NCI-H69 (cell line): ENCODE results near the gene ZNF341.
A peak's percentile ranks its signal among the peaks of the same experiment; 100 is the strongest.
"Not testable (repeated sequence)": the region's sequence is repeated elsewhere in the genome, so short reads cannot be mapped to it uniquely, and the experiment has no call there.

Experiments used
- DNase-seq: peaks from one replicate; lab custom pipeline; 2025; lab: John Stamatoyannopoulos, UW

The ZNF341 gene

GRCh38 chr20:33730946-33731692 is 677 bp upstream of the ZNF341 start:
- DNase-seq = no peak

- DNase-seq = no peak
These were observed 572 bp downstream of the ZNF341 start for GRCh38 chr20:33732166-33732970.

DNA sequence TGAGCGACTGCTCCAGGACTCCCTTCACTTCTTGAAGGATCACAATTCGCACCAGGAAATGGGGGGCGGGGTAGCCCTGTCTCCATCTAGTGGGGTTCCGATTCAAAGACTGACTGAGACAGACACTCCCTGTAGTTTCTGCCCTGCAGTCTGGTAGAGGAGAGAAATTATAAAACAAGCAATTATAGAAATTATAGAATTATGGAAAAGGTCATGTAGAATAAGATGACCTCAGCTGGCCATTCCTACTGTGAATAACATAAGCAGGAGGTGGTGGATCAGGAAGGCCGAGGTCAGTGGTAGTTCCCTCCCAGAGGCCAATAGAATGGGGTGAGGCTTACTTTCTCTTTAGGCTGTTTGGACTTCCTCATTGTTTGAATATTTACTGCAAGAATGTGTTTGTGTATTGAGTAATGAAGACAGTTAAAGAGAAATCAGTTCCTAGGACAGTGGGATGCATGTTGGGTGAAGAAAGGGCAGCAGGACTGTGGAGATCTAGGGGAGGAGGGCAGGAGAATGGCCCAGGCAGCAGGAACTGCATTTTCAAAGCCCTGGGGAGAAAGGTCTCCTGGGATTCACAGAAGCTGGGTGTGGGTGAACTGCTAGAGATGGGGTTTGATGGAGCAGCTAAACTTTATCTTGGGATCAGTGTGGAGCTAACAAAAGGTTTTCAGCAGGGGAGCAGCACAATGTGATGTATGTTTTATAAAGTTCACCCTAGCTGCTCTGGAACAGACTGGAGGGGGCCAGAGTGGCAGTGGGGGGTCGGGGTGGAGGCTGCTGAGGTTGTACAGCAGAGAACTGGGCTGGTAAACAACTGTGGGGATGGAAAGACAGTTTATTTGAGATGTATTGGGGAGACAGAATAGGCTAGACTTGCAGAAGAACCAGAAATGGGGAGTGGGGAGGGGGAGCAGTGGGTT is 2.1 kb downstream of the ZNF341 start:
- DNase-seq = peak; percentile 29

DNA sequence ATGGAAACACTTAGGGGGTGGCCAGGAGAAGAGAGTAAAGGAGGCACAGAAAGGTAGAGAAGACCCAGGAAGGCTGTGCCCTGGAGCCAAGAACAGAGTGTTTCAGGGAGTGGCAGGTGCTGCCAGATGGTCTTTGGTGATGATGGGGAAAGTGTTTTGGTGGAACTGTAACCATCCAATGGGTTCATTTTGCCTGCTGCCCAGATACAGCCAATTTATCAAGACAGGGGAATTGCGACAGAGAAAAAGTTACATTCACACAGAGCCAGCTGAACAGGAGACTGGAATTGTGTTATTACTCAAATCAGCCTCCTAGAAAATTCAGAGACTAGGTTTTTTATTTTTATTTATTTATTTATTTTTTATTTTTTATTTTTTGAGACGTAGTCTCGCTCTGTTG is 5.2 kb downstream of the ZNF341 start:
- DNase-seq = no peak

DNA sequence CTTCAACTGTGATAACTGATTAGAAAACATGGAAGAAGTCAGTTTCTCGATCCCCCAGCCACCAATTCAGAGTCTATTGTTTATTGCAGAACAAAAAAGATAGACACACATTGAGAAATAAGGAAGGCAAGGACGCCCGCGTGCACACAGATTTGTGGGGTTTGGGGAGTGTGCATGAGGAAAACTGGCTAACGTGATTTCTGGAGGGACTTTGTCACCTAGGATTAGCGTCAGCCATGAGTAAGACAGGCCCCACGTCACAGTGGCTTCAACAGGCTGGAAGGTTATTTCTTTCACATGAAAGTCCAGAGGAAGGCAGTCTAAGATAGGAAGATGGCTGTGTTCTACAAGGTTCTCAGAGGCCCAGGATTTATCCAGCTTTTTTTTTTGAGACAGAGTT is 7.7 kb downstream of the ZNF341 start:
- no peak for DNase-seq

DNA sequence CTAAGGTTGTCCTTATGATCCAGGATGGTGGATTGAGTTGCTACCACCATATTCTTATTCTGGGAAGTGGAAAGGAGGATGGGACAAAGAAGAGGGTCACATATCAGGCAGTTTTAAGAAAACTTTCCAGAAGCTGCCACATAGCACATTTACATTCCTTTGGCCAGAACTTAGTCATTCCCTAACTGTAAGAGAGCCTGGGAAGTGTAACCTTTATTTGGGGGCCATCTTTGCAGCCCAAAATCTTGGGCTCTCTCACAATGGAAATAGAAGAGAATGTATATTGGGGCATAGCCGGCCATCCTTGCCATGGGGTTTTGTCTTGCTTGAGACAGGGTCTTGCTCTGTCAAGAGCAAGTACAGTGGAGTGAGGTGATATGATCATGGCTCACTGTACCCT is 8.4 kb downstream of the ZNF341 start:
- DNase-seq = no peak

GRCh38 chr20:33744181-33744580 is 12.4 kb downstream of the ZNF341 start:
- DNase-seq = no peak

DNA sequence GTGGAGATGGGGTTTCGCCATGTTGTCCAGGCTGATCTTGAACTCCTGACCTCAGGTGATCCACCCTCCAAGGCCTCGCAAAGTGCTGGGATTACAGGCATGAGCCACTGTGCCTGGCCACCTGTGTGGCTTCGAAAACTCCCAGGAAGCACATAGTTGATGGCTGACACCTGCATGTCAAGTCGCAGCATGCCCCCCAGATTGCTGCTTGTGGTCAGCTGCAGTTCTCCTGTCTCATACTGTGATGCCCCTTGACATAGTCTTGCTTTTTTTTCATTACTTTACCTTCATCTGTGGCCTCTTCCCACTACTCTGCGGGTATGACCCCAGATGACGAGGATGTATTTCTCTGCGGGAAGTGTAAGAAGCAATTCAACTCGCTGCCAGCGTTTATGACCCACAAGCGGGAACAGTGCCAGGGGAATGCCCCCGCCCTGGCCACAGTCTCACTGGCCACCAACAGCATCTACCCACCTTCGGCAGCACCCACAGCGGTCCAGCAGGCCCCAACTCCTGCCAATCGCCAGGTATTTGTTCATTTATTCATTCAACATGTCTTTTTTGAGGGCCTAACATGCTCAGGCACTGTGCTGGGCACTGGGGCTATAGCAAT is 13.1 kb downstream of the ZNF341 start:
- DNase-seq = no peak

- no peak for DNase-seq
These were observed 14.7 kb downstream of the ZNF341 start for GRCh38 chr20:33746325-33746998.

DNA sequence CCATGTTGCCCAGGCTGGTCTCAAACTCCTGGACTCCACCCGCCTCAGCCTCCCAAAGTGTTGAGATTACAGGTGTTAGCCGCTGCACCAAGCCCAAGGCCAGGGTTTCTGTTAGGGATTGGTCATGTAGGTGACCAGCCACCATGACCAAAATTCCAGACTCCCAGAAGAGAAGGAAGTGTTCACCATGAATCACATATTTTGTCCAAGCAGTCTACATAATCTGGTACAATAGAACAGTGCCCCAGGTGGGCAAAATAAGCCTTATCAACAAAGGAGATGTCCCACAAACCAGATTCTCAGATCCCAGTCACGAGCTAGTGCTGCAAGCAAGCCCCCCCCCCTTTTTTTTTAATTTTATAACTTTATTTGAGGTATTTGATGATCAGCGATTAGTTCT is 20.0 kb downstream of the ZNF341 start:
- DNase-seq = no peak

DNA sequence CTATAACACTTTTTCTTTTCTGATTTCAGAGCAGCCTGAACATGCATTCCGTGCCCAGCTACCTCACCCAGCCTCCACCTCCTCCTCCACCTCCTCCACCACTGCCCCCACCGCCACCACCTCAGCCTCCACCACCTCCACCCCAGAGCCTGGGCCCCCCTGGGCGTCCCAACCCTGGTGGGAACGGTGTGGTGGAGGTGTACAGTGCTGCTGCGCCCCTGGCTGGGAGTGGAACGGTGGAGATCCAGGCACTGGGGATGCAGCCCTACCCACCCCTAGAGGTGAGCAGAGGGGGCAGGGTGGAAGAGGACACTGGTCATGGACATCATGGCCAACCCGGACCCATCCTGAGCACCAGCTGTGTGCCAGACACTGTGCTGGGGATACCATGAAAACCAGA is 21.3 kb downstream of the ZNF341 start:
- no peak for DNase-seq

- DNase-seq = no peak
These were observed 22.0 kb downstream of the ZNF341 start for GRCh38 chr20:33753763-33754162.

DNA sequence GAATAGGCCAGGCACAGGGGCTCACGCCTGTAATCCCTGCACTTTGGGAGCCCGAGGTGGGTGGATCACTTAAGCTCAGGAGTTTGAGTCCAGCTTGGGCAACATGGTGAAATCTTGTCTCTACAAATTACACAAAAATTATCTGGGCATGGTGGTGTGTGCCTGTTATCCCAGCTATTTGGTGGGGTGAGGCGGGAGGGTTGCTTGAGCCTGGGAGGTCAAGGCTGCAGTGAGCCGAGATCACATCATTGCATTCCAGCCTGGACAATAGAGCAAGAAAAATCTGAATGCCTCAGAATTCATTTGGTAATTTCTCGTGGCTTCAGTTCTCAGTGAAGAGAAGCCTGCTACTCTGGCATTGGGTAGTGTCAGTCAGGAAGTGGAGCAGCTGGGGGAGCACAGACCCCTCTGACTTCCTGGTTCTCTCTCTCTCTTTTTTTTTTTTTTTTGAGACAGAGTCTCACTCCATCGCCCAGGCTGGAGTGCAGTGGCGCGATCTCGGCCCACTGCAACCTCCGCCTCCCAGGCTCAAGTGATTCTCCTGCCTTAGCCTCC is 24.2 kb downstream of the ZNF341 start:
- not testable (repeated sequence) for DNase-seq

DNA sequence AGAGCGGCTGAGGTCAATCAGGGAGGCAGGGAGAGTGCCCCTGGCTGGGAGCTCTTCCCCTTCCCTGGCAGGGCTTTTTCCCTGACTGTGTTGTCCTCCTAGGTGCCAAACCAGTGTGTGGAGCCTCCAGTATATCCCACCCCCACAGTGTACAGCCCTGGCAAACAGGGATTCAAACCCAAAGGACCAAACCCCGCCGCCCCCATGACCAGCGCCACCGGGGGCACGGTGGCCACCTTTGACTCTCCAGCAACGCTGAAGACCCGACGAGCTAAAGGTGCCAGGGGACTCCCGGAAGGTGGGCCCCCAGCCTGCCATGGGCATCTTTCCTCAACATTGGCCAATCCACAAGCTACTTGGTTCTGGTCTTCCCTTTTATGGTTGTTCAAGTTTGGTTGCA is 25.2 kb downstream of the ZNF341 start:
- no peak for DNase-seq

GRCh38 chr20:33757458-33757857 is 25.7 kb downstream of the ZNF341 start:
- no peak for DNase-seq

DNA sequence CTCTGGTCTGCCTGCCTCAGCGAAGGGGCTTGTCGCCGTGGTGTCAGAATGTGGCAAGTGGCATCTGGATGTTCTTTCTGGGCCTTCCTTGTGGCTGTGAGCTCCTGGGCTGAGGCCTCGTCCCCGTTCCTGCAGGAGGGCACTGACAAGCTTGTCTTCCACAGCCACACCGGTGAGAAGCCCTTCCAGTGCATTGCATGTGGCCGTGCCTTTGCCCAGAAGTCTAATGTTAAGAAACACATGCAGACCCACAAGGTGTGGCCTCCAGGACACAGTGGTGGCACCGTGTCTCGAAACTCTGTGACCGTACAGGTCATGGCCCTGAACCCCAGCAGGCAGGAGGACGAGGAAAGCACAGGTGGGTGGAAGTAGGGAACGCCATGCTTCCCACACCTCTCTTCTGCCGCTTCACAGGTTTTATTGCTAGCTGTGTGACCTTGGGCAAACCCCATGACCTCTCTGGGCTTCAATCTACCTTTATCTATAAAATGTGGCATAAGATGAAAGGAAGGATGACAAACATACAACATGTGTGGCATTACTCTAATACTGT is 30.0 kb downstream of the ZNF341 start:
- no peak for DNase-seq

DNA sequence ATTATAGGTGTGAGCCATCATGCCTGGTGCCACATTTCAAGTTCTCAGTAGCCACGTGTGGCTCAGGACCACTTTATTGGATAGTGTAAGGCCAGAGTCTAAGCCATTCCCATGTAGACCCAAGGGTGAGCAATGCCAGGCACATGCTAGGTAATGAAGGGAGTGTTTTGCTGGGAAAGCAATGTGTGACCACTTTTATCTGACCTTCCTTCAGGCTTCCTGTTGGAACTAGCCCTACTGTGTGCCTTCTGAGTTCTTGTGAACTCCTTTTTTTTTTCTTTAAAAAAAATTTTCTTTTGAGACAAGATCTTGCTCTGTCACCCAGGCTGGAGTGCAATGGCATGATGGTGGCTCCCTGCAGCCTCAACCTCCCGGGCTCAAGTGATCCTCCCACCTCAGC is 33.3 kb downstream of the ZNF341 start:
- DNase-seq = no peak

DNA sequence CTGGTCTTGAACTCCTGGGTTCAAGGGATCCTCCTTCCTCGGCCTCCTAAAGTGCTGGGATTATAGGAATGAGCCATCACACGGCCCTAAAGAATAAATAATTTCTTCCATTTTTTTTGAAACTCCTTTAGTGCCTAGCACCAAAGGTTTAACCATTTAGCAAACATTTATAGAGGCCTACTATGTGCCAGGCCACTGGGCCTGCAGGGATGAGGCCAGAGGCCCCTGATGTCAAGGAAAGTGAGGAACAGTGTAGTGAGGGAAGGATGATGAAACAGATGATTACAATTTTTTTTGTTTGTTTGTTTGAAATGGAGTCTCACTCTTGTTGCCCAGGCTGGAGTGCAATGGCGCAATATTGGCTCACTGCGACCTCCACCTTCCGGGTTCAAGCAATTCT is 33.8 kb downstream of the ZNF341 start:
- DNase-seq = no peak

- DNase-seq = no peak
These were observed 34.9 kb downstream of the ZNF341 start for GRCh38 chr20:33766686-33767085.

- no peak for DNase-seq
These were observed 36.0 kb downstream of the ZNF341 start for GRCh38 chr20:33767777-33768138.

- no peak for DNase-seq
These were observed 37.2 kb downstream of the ZNF341 start for GRCh38 chr20:33769043-33769442.
